Measurements from ENCODE around the gene LST1.

GRCh38 chr6:31624070-31624469 is 38.0 kb downstream of the LST1 start:
- TF ChIP-seq CTCF (conservative IDR thresholded peaks at IDR 0.05; ENCODE audit: low read depth, low read length) (no peak), EZH2 (IDR thresholded peaks at IDR 0.05; ENCODE audit: borderline replicate concordance, low read depth, low read length, poor library complexity, severe bottlenecking) (no peak)

Data from A673 (cell line).